HG03442 (cell line): Measurements from ENCODE around the gene REL.

Source experiments
- ATAC-seq: cut with Tn5 transposase; IDR thresholded peaks from one replicate; pipeline ENCODE4 v1.9.1; 2021; ENCODE audit warnings: mild to moderate bottlenecking, moderate library complexity; ENCODE audit not compliant: unreplicated experiment

REL gene

GRCh38 chr2:60962528-60962927, 81.2 kb downstream of the REL start:
- ATAC-seq: no peak

- ATAC-seq: no peak
Observed at GRCh38 chr2:60963190-60963589, 81.8 kb downstream of the REL start.

- ATAC-seq: no peak
Observed at GRCh38 chr2:60964651-60965498, 83.5 kb downstream of the REL start.

GRCh38 chr2:60965499-60965785, 84.1 kb downstream of the REL start:
- no peak for ATAC-seq

- peak; percentile 50 for ATAC-seq
Observed at GRCh38 chr2:60966507-60967405, 85.4 kb downstream of the REL start.

- no peak for ATAC-seq
Observed at GRCh38 chr2:60972889-60973656, 91.7 kb downstream of the REL start.

- ATAC-seq: no peak
Observed at GRCh38 chr2:60973705-60974104, 92.3 kb downstream of the REL start.

- no peak for ATAC-seq
Observed at GRCh38 chr2:60974652-60975051, 93.3 kb downstream of the REL start.
